ENCODE data around the gene SLC25A39.

SLC25A39 gene

GRCh38 chr17:44327715-44328449 is 3.3 kb upstream of the SLC25A39 start:
- no peak for DNase-seq (ENCODE audit: low read depth)
- no peak overlapping the region for H3K4me3 ChIP-seq (ENCODE audit: low read length)
- TF ChIP-seq, protein P1, sequence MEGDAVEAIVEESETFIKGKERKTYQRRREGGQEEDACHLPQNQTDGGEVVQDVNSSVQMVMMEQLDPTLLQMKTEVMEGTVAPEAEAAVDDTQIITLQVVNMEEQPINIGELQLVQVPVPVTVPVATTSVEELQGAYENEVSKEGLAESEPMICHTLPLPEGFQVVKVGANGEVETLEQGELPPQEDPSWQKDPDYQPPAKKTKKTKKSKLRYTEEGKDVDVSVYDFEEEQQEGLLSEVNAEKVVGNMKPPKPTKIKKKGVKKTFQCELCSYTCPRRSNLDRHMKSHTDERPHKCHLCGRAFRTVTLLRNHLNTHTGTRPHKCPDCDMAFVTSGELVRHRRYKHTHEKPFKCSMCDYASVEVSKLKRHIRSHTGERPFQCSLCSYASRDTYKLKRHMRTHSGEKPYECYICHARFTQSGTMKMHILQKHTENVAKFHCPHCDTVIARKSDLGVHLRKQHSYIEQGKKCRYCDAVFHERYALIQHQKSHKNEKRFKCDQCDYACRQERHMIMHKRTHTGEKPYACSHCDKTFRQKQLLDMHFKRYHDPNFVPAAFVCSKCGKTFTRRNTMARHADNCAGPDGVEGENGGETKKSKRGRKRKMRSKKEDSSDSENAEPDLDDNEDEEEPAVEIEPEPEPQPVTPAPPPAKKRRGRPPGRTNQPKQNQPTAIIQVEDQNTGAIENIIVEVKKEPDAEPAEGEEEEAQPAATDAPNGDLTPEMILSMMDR (IDR thresholded peaks at IDR 0.05; ENCODE audit: insufficient read depth, low read depth, low read length, missing control alignments) = no peak

DNA sequence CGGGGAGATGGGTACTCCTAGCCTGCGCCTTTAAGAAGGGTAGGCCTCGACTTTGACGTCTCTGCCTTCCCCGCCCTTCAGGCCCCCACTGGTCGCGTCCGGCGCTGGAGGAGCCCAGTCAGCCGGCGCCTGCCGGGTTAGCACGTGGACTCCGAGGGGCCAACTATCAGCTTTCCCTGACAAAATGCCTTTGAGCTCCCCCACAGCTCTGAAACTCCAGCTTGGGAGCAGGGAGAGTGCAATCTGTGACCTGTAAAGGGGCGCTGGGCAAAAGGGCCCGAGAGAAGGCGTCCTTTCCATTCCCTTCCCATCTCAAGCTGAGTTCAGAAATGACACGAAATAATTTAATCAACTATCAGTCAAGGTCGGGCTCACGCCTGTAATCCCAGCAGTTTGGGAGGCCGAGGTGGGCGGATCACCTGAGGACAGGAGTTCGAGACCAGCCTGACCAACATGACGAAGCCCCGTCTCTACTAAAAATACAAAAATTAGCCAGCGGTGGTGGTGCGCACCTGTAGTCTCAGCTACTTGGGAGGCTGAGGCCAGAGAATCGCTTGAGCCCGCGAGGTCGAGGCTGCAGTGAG is 2.3 kb upstream of the SLC25A39 start:
- DNase-seq (ENCODE audit: low read depth) = peak; percentile 98
- TF ChIP-seq, protein P1 (IDR thresholded peaks at IDR 0.05; ENCODE audit: insufficient read depth, low read depth, low read length, missing control alignments) = no peak
- H3K4me3 ChIP-seq (ENCODE audit: low read length) = peak overlapping the region; percentile 25

DNA sequence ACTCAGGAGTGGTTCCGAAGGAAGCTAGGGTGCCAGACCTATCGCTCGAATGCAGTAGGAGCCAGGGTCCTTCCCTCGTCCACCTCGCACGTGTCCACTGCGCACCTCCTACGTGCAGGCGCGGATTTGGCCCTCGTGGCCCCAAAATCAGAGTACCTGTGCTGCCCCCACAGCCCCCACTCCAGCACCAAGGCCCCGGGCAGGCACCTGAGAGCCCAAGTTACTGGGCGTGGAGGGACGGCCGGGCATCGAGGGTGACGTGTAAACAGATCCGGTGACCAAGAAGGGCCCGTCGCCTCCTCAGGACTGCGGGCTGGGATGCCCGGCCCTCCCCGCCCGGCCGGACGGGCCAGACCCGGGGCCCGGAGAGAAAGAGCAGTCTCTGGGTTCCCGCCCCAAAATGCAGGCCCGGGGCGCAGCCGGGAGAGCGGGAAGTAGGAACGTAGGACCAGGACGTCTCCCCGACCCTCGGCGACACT is 492 bp downstream of the SLC25A39 start:
- DNase-seq (ENCODE audit: low read depth) = peak; percentile 34

GRCh38 chr17:44323359-44324091 is 1.1 kb downstream of the SLC25A39 start:
- peak overlapping the region; percentile 91 for H3K4me3 ChIP-seq (ENCODE audit: low read length)
- TF ChIP-seq, protein P1 (IDR thresholded peaks at IDR 0.05; ENCODE audit: insufficient read depth, low read depth, low read length, missing control alignments) = no peak
- DNase-seq (ENCODE audit: low read depth) = no peak

More for the DNA sequence above, 492 bp downstream of the SLC25A39 start:
- TF ChIP-seq, protein P1 (IDR thresholded peaks at IDR 0.05; ENCODE audit: insufficient read depth, low read depth, low read length, missing control alignments) = no peak
- H3K4me3 ChIP-seq (ENCODE audit: low read length) = peak overlapping the region; percentile 91

DNA sequence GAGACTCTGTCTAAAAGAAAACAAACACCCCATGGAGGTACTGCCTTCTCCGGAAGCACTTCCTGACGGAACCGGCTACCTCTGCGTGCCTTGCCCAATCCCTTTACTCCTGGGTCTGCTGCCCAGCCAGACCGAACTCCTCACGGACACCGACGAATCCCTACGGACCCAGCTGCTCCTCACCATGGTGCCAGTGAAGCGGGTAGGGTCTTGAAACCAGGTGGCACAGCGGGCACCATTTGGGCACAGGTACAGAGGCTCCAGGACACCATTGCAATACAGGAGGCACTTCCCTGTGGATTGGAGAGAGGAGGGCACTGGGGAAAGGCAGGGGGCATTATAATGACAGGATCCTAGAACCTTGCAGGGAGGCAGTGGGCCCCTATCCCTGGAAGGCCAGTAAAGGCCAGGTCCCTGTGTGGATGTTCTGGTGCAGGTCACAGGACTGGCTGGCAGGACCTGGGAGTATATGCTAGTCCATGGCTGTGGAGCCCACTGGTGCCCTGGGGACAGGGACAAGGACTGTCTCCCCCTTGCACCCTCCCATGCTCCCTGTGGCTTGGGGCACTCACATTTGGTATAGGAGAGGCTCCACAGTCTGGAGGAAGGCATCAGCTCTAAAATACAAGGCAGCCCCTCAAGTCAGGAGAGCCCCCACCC is 2.3 kb downstream of the SLC25A39 start:
- TF ChIP-seq, protein P1 (IDR thresholded peaks at IDR 0.05; ENCODE audit: insufficient read depth, low read depth, low read length, missing control alignments) = no peak
- no peak overlapping the region for H3K4me3 ChIP-seq (ENCODE audit: low read length)

GRCh38 chr17:44321246-44322120 is 3.1 kb downstream of the SLC25A39 start:
- DNase-seq (ENCODE audit: low read depth) = no peak
- H3K4me3 ChIP-seq (ENCODE audit: low read length) = no peak overlapping the region
- TF ChIP-seq, protein P1 (IDR thresholded peaks at IDR 0.05; ENCODE audit: insufficient read depth, low read depth, low read length, missing control alignments) = no peak

More for the DNA sequence above, 2.3 kb downstream of the SLC25A39 start:
- no peak for DNase-seq (ENCODE audit: low read depth)
